ENCODE results near the gene RDX. TPM values are rescaled to one million over a fixed set of nuclear protein-coding genes. Genes with fewer than 3 reads are reported as not detected.
A peak's percentile ranks its signal among the peaks of the same experiment; 100 is the strongest.

Gene RDX
- total RNA-seq, 1 donor from 2014 or later = 167 TPM

DNA sequence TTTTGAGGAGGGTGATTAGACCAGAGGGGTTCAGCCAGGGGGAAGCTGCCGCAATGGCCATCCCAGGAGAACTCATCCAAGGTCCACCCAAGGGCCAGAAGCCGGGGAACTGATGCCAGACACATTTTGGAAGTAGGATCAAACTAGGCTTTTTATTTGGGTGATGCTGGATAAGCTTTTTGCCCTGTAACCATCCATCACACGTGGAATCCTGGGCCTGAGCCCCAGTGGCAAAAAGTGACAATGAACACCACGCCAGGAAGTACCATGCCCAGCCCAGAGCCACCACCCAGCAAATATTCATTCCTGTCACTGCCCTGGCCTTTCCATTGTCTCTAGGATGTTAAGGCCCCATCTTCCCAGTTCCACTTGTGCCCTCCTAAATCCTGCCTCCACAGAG, 117.3 kb downstream of the RDX start:
- TF ChIP-seq, protein P1, sequence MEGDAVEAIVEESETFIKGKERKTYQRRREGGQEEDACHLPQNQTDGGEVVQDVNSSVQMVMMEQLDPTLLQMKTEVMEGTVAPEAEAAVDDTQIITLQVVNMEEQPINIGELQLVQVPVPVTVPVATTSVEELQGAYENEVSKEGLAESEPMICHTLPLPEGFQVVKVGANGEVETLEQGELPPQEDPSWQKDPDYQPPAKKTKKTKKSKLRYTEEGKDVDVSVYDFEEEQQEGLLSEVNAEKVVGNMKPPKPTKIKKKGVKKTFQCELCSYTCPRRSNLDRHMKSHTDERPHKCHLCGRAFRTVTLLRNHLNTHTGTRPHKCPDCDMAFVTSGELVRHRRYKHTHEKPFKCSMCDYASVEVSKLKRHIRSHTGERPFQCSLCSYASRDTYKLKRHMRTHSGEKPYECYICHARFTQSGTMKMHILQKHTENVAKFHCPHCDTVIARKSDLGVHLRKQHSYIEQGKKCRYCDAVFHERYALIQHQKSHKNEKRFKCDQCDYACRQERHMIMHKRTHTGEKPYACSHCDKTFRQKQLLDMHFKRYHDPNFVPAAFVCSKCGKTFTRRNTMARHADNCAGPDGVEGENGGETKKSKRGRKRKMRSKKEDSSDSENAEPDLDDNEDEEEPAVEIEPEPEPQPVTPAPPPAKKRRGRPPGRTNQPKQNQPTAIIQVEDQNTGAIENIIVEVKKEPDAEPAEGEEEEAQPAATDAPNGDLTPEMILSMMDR (conservative IDR thresholded peaks at IDR 0.05) = no peak

GRCh38 chr11:110177086-110177456, 119.3 kb downstream of the RDX start:
- H3K9me3 Mint-ChIP-seq = no peaks in the 10 kb centered on the region
- peaks cover 34% of the 10 kb centered on the region for H3K4me1 Mint-ChIP-seq
- H3K27me3 Mint-ChIP-seq (ENCODE audit: low read depth) = no peaks in the 10 kb centered on the region

More for the DNA sequence above, 117.3 kb downstream of the RDX start:
- no peak overlapping the region for H3K4me3 Mint-ChIP-seq
- H3K27me3 Mint-ChIP-seq (ENCODE audit: low read depth) = no peaks in the 10 kb centered on the region
- peaks cover 20% of the 10 kb centered on the region for H3K4me1 Mint-ChIP-seq
- H3K27ac Mint-ChIP-seq (ENCODE audit: unreplicated experiment) = no peak overlapping the region
- H3K36me3 Mint-ChIP-seq (ENCODE audit: low read depth) = no peaks in the 10 kb centered on the region
- no peaks in the 10 kb centered on the region for H3K9me3 Mint-ChIP-seq
- no peak for DNase-seq (ENCODE audit: low read depth, low spot score)

GRCh38 chr11:110176366-110177085, 119.9 kb downstream of the RDX start:
- Mint-ChIP-seq H3K36me3 (ENCODE audit: low read depth) (no peaks in the 10 kb centered on the region), H3K27me3 (ENCODE audit: low read depth) (no peaks in the 10 kb centered on the region), H3K9me3 (no peaks in the 10 kb centered on the region), H3K4me3 (no peak overlapping the region), H3K4me1 (peaks cover 34% of the 10 kb centered on the region), H3K27ac (ENCODE audit: unreplicated experiment) (no peak overlapping the region)
- TF ChIP-seq, protein P1 (conservative IDR thresholded peaks at IDR 0.05) = no peak
- no peak for DNase-seq (ENCODE audit: low read depth, low spot score)

More at GRCh38 chr11:110177086-110177456, 119.3 kb downstream of the RDX start:
- no peak overlapping the region for H3K4me3 Mint-ChIP-seq
- no peak for DNase-seq (ENCODE audit: low read depth, low spot score)
- no peak overlapping the region for H3K27ac Mint-ChIP-seq (ENCODE audit: unreplicated experiment)
- no peaks in the 10 kb centered on the region for H3K36me3 Mint-ChIP-seq (ENCODE audit: low read depth)
- TF ChIP-seq, protein P1 (conservative IDR thresholded peaks at IDR 0.05) = no peak

DNA sequence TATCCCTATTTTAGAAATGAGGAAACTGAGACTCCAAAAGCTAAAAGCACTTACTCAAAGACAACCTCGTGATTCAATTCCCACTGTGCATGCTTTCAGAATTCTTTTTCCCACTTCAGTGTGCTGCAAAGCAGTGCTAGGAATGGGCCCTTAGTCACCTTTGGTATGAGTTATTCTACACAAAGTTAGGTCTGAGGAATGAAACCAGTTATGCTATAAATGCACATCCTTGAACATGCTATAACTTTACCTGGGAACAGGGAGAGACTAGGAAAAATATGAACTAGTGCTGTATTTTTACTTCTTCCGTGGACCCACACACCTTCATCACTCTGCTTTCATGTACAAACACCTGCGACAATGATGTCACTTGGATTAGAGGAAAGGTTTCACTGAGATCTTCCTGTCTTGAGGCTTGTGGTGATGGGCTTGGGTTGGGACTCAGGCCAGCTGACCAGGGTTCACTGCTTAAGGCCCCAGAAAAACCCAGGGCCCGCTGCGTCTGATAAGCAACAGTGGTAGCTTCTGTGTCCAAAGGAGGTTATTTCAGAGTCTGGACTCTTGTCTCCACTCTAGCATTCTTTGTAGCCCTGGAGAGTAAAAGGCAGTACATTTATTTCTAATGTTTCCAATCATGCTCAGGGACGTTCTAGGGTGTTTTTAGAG, 121.6 kb downstream of the RDX start:
- no peak for DNase-seq (ENCODE audit: low read depth, low spot score)
- Mint-ChIP-seq H3K27ac (ENCODE audit: unreplicated experiment) (no peak overlapping the region), H3K4me3 (no peak overlapping the region), H3K36me3 (ENCODE audit: low read depth) (no peaks in the 10 kb centered on the region), H3K9me3 (no peaks in the 10 kb centered on the region), H3K27me3 (ENCODE audit: low read depth) (no peaks in the 10 kb centered on the region), H3K4me1 (peaks cover 34% of the 10 kb centered on the region)
- TF ChIP-seq, protein P1 (conservative IDR thresholded peaks at IDR 0.05) = no peak

GRCh38 chr11:110173811-110174644, 122.4 kb downstream of the RDX start:
- Mint-ChIP-seq H3K36me3 (ENCODE audit: low read depth) (no peaks in the 10 kb centered on the region), H3K27me3 (ENCODE audit: low read depth) (no peaks in the 10 kb centered on the region), H3K4me3 (no peak overlapping the region), H3K9me3 (no peaks in the 10 kb centered on the region), H3K4me1 (peaks cover 34% of the 10 kb centered on the region), H3K27ac (ENCODE audit: unreplicated experiment) (no peak overlapping the region)
- TF ChIP-seq, protein P1 (conservative IDR thresholded peaks at IDR 0.05) = peak; percentile 89
- peak; percentile 76 for DNase-seq (ENCODE audit: low read depth, low spot score)
